ENCODE data around the gene HDAC8.
"Not testable (repeated sequence)": the region's sequence is repeated elsewhere in the genome, so short reads cannot be mapped to it uniquely, and the experiment has no call there.

Gene HDAC8

GRCh38 chrX:72532366-72532765, 40.3 kb downstream of the HDAC8 start:
- no peak for DNase-seq (ENCODE audit: low spot score)

GRCh38 chrX:72526534-72527508, 45.8 kb downstream of the HDAC8 start:
- DNase-seq (ENCODE audit: low spot score): no peak

GRCh38 chrX:72498782-72499181, 73.9 kb downstream of the HDAC8 start:
- no peak for DNase-seq (ENCODE audit: low spot score)

- peak; percentile 5 for DNase-seq (ENCODE audit: low spot score)
Observed at GRCh38 chrX:72495046-72495445, 77.6 kb downstream of the HDAC8 start.

GRCh38 chrX:72492499-72492898, 80.1 kb downstream of the HDAC8 start:
- DNase-seq (ENCODE audit: low spot score): no peak

GRCh38 chrX:72490221-72490620, 82.4 kb downstream of the HDAC8 start:
- DNase-seq (ENCODE audit: low spot score): not testable (repeated sequence)

- no peak for DNase-seq (ENCODE audit: low spot score)
Observed at GRCh38 chrX:72487661-72488060, 85.0 kb downstream of the HDAC8 start.

GRCh38 chrX:72479324-72480274, 93.0 kb downstream of the HDAC8 start:
- no peak for DNase-seq (ENCODE audit: low spot score)

GRCh38 chrX:72478853-72479252, 93.8 kb downstream of the HDAC8 start:
- DNase-seq (ENCODE audit: low spot score): no peak

- no peak for DNase-seq (ENCODE audit: low spot score)
Observed at GRCh38 chrX:72478351-72478750, 94.3 kb downstream of the HDAC8 start.

GRCh38 chrX:72477781-72478181, 94.9 kb downstream of the HDAC8 start:
- no peak for DNase-seq (ENCODE audit: low spot score)

GRCh38 chrX:72477376-72477775, 95.3 kb downstream of the HDAC8 start:
- DNase-seq (ENCODE audit: low spot score): no peak

- no peak for DNase-seq (ENCODE audit: low spot score)
Observed at GRCh38 chrX:72475952-72476668, 96.5 kb downstream of the HDAC8 start.

GRCh38 chrX:72475338-72475737, 97.3 kb downstream of the HDAC8 start:
- DNase-seq (ENCODE audit: low spot score): no peak

GRCh38 chrX:72470532-72471223, 102.0 kb downstream of the HDAC8 start:
- no peak for DNase-seq (ENCODE audit: low spot score)

GRCh38 chrX:72470117-72470516, 102.5 kb downstream of the HDAC8 start:
- no peak for DNase-seq (ENCODE audit: low spot score)

GRCh38 chrX:72468607-72469006, 104.0 kb downstream of the HDAC8 start:
- DNase-seq (ENCODE audit: low spot score): no peak

- DNase-seq (ENCODE audit: low spot score): no peak
Observed at GRCh38 chrX:72467135-72467534, 105.5 kb downstream of the HDAC8 start.

GRCh38 chrX:72466493-72466892, 106.2 kb downstream of the HDAC8 start:
- DNase-seq (ENCODE audit: low spot score): no peak

- no peak for DNase-seq (ENCODE audit: low spot score)
Observed at GRCh38 chrX:72465889-72466288, 106.8 kb downstream of the HDAC8 start.

- no peak for DNase-seq (ENCODE audit: low spot score)
Observed at GRCh38 chrX:72461766-72462165, 110.9 kb downstream of the HDAC8 start.
